Anterior cingulate cortex (tissue), 58 donors: ENCODE measurements around the gene CITED2.
"Not testable (repeated sequence)": the region's sequence is repeated elsewhere in the genome, so short reads cannot be mapped to it uniquely, and the experiment has no call there.

Experiments
- DNase-seq, 58 donors: peaks; one replicate each; lab custom pipeline; 2025; lab: John Stamatoyannopoulos, UW

CITED2 gene

DNA sequence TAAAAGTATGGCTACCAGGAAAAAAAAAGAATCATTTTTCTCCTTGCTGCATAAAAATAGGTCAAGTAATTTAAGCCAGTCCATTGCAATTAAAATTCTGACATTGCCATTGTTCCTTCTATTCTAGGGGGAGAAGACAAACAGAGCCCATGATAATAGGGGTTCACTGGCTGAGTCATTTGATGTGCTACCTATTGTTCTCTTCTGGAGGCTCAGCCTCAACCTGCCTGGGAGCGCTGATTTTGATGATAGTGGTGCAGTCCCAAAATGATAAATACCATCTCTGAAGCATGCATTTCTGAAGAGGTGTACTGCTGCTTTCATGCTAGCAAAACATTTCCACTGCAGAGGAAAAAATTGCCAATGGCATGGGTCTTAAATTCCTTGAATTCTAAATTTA is 5.8 kb downstream of the CITED2 start:
- no peak for DNase-seq

DNA sequence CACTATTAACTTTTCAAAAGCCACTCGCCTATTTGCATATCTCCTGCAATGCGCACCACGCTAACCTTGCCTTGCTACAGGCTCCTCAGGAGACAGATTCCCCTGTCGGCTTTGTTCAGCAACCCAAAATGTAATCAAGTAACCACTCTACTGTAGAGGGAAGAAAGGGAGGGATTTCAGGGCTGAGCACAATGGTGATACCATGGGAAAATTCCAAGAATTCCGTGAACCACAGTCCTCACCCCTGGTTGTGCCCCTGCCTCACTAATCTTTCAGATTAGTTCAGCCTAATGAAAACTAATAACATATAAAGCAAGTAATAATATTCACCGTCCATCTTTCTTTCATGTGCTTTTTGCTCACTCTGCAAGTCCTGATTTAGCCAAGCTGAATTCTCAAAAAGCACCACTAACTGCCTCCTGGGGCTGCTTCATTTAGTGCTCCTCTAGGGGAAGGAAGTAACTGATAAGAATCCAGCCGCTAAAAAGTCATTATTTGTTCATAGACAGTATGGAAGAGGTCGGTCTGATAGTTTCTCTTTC is 6.6 kb downstream of the CITED2 start:
- DNase-seq = no peak

DNA sequence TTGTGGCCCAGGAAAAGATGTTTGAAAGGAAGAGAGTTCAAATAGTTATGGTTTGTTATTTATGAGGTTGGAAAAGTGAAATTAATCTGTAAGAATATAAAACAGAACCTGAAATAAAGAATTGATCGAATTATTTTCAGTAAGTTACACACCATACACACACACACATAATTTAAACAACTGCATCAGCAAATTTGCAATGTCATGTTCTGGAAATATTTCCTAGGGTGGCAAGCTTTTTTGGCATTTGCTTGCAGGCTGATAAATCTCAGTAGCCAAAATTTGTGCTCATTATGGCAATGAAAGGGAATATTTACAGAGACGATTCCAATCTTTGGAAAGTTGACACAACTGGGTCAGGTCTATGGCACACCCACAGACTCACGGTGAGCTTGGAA is 9.5 kb downstream of the CITED2 start:
- DNase-seq = no peak

DNA sequence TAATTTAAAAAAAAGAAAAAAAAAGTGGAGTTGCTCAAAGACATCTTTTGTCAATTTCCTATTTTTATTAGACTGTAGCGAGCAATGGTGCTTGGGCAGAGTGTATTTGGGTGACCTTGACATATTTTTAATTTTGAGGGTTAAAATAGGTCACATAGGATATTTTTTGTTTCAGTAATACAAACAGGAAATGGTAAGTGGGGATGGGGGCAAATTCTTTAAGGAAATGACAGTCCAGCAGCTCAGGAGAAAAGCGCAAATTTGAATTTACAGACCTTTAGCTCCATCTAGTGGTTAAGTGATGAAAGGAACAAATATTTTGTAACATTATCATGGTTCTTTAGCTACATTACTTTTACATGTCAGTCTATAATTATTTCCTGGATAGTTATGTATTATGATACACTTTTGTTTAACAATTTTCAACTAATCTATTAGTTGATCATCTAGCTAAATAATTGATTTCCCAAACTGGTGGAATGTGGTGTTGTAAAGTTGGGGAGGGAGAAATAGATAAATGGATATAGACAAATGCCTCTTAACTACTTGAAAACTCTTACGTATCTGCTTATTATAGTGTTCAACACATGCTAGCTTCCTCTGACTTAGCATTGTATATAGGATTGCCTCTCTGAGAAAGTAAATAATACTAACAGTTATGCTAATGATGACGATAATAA is 10.0 kb downstream of the CITED2 start:
- DNase-seq = peak in 1 of 58 donors; percentile 37

DNA sequence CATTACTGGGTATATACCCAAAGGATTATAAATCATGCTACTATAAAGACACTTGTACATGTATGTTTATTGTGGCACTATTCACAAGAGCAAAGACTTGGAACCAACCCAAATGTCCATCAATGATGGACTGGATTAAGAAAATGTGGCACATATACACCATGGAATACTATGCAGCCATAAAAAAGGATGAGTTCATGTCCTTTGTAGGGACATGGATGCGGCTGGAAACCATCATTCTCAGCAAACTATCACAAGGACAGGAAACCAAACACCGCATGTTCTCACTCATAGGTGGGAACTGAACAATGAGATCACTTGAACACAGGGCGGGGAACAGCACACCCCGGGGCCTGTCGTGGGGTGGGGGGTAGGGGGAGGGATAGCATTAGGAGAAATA is 10.7 kb downstream of the CITED2 start:
- not testable (repeated sequence) for DNase-seq

DNA sequence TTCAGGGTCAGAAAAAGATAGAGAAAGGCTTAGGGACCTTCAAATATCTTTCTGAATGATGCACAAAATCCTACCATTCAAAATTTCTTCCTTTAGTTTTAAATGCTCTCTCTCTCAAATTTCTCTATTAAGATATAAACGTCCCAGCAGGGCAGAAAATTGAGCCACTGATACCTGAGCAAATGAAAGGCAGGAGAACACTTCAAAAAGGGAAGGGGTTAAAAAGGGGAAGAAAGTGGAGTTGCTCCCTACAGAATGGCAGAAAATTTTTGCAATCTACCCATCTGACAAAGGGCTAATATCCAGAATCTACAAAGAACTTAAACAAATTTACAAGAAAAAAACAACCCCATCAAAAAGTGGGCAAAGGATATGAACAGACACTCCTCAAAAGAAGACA is 11.3 kb downstream of the CITED2 start:
- DNase-seq = not testable (repeated sequence)

DNA sequence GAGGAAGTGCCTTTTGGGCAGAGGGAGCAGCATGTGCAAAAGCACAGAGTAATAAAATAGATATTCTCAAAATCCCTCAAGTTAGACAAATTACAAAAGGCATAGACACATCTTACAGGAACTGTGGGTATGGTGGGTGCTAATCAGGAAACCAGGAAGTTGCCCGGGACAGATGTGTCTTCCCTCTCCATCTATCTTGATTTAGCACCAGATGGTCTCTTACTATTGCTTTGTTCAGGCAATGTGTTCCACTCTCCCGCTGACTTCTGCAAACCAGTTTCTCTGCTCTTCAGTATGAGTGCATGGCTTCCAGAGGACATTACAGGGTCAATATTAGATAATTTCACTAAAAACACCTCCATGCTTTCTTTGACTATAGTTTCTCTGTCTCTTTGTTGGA is 13.2 kb downstream of the CITED2 start:
- DNase-seq = no peak

DNA sequence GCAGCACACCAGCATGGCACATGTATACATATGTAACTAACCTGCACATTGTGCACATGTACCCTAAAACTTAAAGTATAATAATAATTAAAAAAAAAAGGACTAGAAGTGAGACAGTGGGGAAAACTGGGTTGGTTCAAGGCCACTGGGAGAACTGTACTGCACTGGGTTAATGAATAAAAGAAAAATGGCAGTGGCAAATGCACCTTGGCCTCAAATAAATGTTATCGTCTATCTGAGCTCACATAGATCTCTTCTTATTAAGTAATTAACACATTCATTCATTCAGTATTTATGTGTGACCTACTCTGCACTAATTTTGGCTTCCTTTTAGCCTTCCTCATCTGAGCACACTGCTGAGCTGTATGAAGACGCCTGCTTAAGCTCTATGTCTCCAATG is 17.5 kb downstream of the CITED2 start:
- no peak for DNase-seq

DNA sequence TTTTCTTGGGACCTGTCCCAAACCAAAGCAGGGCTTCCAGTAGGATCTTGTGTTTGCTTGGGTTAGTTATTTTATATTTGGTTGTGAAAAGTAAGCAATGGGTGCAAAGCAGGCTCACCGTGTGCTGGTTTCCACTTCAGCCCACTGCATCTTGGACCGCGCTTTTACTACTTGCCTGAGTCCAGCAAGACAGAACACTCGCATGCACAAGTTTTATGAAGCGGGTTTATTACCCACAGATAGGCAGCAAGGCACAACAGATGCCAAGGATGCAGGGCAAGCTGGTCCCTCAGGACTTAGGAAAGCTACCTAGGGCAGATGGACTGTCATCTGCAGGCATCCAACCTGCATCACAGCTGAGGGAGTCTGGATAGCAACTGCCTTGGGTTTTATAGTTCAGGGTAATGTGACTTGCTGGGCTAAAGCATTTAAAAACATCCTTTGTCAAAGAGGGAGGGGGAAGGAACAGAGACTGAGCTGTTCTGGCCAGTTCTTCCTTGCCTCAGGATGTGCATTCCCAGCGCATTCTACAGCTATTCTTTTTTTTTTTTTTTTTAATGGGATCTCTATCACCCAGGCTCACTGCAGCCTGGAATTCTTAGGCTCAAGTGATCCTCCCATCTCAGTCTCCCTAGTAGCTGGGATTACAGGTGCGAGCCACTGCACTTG is 18.5 kb downstream of the CITED2 start:
- DNase-seq = no peak

DNA sequence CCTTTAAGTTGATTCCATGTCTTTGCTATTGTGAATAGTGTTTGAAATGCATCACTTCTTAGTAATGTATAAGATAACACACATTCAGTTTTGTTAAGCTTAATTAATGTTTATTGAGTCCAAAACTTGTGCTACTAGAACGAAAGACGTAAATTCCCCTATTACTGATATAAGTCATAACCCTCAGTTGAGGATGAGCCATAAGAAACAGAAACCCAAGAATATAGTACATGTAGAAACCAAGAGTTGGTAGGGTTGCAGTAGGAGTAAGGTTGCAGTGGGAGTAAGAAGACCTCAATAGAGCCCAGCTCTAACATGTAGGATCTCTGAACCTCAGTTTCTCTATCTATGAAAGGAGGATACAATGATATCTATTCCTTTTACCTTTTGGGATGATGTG is 19.3 kb downstream of the CITED2 start:
- no peak for DNase-seq

DNA sequence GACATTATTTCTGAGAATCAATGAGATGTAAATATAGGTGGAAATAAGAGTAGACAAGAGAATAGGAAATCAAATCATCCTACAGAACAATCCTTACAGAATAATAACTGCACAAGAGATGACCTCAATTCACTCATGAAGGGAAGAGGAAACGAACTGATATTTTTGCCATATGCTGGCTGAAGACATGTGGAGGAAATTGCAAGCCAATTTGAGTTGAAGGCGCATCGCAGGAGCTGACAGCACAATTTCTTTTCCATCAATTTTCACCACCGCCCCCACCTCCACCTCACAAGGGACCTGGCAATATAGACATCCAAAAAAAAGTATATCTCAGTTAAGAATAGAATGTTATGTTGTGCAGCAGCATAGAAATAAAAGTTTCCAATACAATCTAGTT is 20.3 kb downstream of the CITED2 start:
- peak in 2 of 58 donors; percentile 4 to 10 for DNase-seq

DNA sequence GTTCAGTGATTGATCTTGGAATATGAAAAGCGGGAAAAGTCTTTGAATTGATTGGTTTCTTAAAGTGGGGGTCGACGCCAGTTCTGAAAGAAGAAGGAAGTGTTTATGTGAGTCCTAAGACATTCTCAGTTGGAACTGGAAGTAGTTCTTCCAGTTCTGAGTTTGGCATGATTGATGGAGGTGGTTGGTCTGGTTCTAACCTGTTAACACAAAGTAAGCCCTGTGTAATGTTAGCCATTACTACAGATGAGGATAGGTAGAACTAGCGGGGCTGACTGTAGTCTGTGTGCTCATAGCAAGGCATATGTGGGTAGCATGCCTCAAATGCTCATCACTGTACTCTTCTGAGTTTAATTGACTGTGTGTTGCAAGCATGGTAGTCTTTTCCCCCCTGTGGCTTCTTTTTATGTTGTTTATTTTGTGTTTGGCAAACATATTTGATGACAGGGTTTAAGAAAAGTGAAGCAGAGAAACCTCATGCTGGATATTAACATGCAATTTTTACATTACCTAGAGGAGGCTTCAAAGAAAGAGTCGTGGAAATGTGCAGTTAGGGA is 24.9 kb downstream of the CITED2 start:
- no peak for DNase-seq

DNA sequence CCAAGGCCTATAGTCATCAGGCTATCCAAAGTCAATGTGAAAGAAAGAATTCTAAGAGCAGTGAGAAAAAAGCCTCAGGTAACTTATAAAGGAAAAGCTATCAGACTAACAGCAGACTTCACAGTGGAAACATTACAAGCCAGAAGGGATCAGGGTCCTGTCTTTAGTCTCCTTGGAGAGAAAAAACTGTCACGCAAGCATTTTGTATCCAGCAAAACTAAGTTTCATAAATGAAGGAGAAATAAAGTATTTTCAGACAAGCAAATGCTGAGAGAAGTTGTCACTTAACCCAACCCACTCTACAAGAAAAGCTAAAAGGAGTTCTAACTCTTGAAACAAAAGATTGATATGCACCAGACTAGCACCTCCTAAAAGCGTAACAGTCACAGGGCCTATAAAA is 28.1 kb downstream of the CITED2 start:
- DNase-seq = no peak

DNA sequence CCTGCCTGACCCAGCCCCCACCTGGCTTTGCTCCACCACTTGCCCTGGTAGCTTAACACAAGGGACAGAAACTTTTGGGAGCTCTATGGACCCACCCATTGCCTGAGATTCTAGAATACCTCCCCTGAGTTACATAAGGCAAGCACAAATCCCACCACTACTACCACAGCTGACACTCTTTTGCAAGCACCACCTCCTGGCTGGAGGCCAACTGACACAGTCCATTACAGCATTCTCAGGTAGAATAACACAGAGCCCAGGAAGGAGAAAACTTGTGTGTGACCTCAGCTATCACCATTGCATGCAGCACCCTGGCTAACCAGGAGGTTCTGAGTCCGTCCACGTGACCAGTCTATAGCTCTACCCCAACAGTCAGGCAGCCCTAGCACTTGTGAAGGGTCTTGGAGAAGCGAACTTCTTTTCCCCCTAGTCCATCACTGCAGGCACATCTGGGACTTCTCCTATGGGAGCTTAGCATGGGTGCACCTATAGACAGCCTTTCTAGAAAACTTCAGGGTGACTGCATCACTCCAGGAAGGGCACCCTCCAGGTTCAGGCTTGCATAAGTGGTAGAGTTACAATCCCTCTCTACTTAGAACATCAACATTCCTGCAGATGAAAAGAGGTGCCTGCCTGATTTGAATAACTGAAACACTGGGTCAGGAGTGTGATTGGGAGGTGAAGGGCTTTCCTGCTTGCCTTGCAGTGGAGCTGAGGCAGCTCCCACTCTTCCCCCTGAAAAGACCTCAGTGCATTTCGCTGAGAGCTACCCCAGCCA is 30.1 kb downstream of the CITED2 start:
- no peak for DNase-seq

DNA sequence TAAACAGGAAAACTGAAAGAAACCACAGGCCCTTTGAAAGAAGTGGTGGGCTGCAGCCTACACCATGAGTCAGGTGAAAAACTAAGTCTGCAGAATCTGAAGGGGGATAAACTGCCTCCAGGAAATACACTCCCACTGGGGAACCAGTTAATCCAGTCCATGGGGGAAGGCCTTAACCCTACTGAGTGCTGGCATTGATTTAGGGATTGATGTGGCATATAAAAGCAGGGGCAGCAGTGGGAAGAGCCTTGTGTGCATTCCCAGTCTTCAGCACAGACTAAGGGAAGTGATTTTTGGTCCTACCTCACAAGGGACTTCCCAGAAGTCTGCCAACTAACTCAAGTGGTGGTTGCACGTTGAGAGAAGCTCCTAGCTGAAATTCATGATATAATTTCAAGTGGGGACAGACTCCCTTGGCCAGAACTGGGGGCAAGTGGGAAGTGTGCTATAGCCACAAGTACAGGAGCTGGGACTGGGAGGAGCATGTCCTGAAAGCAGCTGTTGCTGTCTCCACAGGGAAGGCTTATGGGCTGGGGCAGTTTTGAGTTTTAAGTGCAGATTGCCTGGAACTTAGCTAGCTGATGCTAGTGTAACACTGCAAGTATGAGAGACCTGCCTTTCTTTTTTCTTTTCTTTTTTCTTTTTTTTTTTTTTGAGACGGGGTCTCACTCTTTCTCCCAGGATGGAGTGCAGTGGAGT is 31.2 kb downstream of the CITED2 start:
- no peak for DNase-seq

DNA sequence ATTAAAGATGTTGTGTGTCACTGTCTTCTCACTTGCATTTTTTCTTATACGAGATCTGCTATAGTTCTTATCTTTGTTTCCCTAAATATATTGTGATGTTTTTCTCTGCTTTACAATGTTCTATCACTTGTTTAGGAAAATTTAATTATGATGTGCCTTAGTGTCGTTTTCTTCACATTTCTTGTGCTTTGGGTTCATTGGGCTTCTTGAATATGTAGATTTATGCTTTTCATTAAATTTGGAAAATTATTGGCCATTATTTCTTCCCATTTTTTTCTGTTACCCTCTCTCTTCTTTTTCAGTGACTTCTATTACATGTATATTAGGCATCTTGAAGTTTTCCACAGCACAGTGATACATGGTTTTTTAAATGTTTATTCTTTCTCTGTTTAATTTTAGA is 33.4 kb downstream of the CITED2 start:
- DNase-seq = no peak

DNA sequence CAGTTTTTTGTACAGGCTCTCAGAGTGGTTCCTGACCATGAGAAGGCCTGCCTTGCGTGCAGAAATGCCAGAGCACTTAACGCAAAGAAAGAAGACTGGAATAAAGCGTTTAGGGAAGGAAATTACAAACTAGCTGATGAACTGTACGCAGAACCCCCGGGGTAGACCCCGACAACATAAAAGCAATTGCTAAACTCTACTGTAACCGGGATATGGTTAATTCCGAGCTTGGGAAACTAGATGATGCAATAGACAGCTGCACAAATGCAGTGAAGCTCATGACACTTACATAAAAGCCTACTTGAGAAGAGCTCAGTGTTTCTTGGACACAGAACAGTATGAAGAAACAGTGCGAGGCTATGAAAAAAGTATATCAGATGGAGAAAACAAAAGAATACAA is 35.7 kb downstream of the CITED2 start:
- DNase-seq = no peak

DNA sequence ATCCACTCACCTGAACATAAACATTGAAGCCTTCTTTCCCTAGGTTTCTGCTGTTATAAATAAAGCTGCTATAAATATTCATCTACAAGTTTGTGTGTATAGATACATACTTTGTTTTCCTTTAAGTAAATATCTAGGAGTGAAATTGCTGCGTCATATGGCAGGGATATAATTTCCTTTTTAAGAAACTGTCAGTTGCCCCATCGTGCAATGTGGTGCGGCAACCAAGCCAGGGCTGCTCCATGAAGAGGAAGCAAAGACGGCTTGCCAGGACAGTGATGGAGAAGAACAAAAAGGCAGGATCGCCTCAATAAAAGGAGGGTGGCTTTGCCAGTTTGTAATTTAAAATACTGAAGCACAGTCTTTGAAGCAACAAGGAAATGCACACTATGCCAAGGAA is 36.6 kb downstream of the CITED2 start:
- DNase-seq = no peak

DNA sequence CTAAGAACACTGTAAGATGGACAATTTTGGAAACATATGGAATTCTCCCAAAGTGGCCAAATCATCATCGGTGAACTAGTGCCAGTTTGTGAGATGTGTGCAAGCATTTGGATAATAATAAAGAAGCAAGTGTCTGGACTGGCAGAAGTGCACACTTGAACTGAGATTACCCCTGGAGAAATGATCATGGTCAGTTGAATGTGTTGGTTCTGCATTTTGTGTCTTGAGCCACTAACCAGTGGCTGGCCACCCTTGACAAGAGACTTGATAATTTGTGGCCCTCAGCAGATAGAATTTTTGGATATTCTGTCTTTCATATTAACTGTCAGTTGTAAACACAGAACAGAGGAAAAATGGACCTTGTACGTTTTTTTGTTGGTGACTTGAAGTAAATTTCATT is 37.4 kb downstream of the CITED2 start:
- no peak for DNase-seq

DNA sequence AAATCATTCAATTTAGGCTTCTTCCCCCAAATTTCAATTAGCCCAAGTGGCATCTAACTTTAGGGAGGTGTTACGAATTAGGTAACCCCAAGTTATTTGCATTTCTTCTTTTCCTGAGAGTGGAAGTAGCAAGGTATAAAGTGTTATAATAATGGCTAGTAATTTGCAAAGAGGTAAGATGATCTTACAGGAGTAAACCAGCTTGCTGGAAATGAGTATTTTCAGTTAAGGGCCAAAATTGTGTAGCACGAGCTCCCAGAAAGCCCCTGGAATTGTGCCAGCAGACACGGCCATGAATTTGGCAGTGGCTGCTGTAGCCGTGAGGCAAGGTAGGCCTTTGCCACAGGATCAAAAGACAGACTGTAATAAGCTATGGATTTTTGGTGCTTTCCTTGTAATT is 38.0 kb downstream of the CITED2 start:
- DNase-seq = no peak
